ENCODE results near the gene SNX25.

Gene SNX25

DNA sequence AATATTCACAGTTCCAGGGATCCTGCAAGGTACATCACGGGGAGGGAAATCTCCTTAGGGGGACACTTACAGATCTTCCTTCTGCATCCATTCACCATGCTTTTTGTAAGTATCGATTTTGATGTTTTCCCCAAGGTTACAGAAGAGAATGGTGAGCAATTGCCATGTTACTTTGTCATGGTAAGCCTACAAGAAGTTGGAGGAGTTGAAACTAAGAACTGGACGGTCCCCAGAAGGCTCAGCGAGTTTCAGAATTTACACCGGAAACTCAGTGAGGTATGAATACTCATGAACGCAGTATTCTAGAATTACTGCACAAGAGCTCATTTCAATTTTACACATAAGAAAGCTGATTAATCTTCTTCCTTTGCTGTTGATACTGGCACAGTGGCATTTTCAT, 132.4 kb downstream of the SNX25 start:
- Histone ChIP-seq H3K4me3 (ENCODE audit: low read length) (no peak overlapping the region), H3K4me1 (ENCODE audit: control insufficient read depth, low read length) (peaks cover 53% of the 10 kb centered on the region), H3K36me3 (ENCODE audit: control insufficient read depth, low read length) (peaks cover 88% of the 10 kb centered on the region), H3K79me2 (ENCODE audit: control insufficient read depth, low read length) (peaks cover 9% of the 10 kb centered on the region; the same call in 1 of the 2 replicates), H3F3A (ENCODE audit: control insufficient read depth, insufficient read depth) (no peaks in the 10 kb centered on the region), H3K9me2 (replicated peaks; ENCODE audit: control insufficient read depth, low read length) (no peaks in the 10 kb centered on the region), H3K27ac (ENCODE audit: low read depth, low read length) (no peak overlapping the region), H3K4me2 (ENCODE audit: low read length) (no peak overlapping the region), H3K9me3 (ENCODE audit: control insufficient read depth, insufficient read depth, low read length) (peaks cover 3% of the 10 kb centered on the region; the same call in 1 of the 2 replicates), H4K20me1 (ENCODE audit: control insufficient read depth, insufficient read depth, low read depth, low read length) (no peaks in the 10 kb centered on the region), H3K27me3 (ENCODE audit: control insufficient read depth, low read length) (no peaks in the 10 kb centered on the region)
- TF ChIP-seq EZH2phosphoT487 (IDR thresholded peaks at IDR 0.05; ENCODE audit: borderline replicate concordance, low read length): no peak
- TF ChIP-seq, protein P1, sequence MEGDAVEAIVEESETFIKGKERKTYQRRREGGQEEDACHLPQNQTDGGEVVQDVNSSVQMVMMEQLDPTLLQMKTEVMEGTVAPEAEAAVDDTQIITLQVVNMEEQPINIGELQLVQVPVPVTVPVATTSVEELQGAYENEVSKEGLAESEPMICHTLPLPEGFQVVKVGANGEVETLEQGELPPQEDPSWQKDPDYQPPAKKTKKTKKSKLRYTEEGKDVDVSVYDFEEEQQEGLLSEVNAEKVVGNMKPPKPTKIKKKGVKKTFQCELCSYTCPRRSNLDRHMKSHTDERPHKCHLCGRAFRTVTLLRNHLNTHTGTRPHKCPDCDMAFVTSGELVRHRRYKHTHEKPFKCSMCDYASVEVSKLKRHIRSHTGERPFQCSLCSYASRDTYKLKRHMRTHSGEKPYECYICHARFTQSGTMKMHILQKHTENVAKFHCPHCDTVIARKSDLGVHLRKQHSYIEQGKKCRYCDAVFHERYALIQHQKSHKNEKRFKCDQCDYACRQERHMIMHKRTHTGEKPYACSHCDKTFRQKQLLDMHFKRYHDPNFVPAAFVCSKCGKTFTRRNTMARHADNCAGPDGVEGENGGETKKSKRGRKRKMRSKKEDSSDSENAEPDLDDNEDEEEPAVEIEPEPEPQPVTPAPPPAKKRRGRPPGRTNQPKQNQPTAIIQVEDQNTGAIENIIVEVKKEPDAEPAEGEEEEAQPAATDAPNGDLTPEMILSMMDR (IDR thresholded peaks at IDR 0.05; ENCODE audit: low read depth, low read length, poor library complexity, severe bottlenecking): no peak

DNA sequence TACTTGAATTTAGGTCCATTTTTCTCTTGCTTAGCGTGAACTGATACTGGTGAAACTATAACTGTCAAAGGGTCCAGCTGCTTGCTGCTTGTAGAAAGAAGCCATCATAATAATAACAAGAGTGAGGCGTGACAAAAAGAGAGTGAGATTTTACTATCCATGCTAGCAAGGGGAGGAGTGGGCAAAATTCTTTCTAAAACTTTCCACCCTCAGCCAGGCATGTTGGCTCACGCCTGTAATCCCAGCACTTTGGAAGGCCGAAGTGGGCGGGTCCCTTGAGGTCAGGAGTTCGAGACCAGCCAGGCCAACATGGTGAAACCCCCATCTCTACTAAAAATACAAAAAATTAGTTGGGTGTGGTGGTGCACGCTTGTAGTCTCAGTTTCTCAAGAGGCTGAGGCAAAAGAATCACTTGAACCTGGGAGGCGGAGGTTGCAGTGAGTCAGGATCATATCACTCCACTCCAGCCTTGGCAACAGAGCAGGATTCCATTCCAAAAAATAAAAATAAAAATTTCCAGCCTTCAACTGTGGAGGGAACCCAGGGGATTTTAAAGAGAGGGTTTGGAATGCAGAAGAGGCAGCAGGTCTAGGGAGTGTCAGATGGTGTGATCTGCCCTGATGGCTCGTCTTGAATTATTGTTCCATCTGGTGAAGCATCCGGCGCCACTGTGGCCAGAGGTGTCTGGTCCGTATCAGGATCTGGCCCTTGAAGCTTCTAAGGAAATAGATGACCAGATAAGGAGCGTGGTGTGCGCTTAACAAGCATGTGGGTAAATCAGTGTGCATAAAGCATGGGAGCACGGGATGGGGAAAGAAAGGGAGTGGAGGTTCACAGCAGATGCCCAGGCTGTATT, 134.6 kb downstream of the SNX25 start:
- Histone ChIP-seq H3K4me3 (ENCODE audit: low read length) (no peak overlapping the region), H4K20me1 (ENCODE audit: control insufficient read depth, insufficient read depth, low read depth, low read length) (no peaks in the 10 kb centered on the region), H3K27ac (ENCODE audit: low read depth, low read length) (no peak overlapping the region), H3K4me2 (ENCODE audit: low read length) (peak overlapping the region; percentile 51), H3K79me2 (ENCODE audit: control insufficient read depth, low read length) (no peaks in the 10 kb centered on the region), H3K9me3 (ENCODE audit: control insufficient read depth, insufficient read depth, low read length) (no peaks in the 10 kb centered on the region), H3K9me2 (replicated peaks; ENCODE audit: control insufficient read depth, low read length) (no peaks in the 10 kb centered on the region), H3K36me3 (ENCODE audit: control insufficient read depth, low read length) (peaks cover 87% of the 10 kb centered on the region), H3K4me1 (ENCODE audit: control insufficient read depth, low read length) (peaks cover 44% of the 10 kb centered on the region), H3F3A (ENCODE audit: control insufficient read depth, insufficient read depth) (no peaks in the 10 kb centered on the region), H3K27me3 (ENCODE audit: control insufficient read depth, low read length) (no peaks in the 10 kb centered on the region)
- TF ChIP-seq EZH2phosphoT487 (IDR thresholded peaks at IDR 0.05; ENCODE audit: borderline replicate concordance, low read length): no peak
- TF ChIP-seq, protein P1 (IDR thresholded peaks at IDR 0.05; ENCODE audit: low read depth, low read length, poor library complexity, severe bottlenecking): no peak

DNA sequence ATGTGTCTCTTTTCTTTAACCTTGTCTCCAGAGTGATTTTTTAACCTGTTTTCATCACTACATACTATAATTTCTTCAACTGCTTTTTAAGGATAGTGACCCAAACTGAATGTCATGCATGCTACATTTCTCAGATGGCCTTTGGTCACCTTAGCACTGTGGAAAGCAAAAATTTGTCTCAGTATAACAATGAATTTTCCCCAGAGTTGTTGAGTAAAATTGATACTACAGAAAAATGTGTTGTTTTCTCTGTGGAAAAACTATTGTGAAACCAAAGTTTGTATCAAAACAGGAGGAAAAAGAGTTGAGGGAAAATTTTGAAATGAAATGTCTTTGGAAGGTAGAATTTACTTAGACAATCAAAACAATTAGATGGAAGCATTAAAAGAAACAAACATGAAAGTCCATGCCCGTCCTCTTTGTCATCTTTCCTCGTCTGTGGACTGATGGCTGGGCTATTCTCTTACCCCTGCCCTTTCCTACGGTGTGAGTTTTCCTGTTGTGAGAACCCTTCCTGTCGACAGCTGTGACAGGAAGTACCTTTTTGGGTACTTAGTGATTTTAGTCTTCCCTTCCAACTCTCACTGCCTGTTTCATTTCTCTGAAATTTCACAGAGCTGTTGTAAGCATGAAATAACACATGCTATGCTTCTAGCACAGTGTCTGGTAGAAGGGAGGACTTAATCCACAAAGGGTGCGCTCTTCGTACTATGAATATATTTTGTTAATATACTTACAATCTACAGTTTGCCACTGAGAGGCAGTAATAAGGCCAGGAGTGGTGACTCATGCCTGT, 135.5 kb downstream of the SNX25 start:
- Histone ChIP-seq H3K9me3 (ENCODE audit: control insufficient read depth, insufficient read depth, low read length) (no peaks in the 10 kb centered on the region), H3K9me2 (replicated peaks; ENCODE audit: control insufficient read depth, low read length) (no peaks in the 10 kb centered on the region), H3K4me3 (ENCODE audit: low read length) (peak overlapping the region; percentile 36; the same call in 1 of the 2 replicates), H3K4me1 (ENCODE audit: control insufficient read depth, low read length) (peaks cover 34% of the 10 kb centered on the region), H3F3A (ENCODE audit: control insufficient read depth, insufficient read depth) (no peaks in the 10 kb centered on the region), H3K27ac (ENCODE audit: low read depth, low read length) (peak overlapping the region; percentile 32; the same call in 1 of the 2 replicates), H3K27me3 (ENCODE audit: control insufficient read depth, low read length) (no peaks in the 10 kb centered on the region), H4K20me1 (ENCODE audit: control insufficient read depth, insufficient read depth, low read depth, low read length) (no peaks in the 10 kb centered on the region), H3K4me2 (ENCODE audit: low read length) (peak overlapping the region; percentile 51), H3K79me2 (ENCODE audit: control insufficient read depth, low read length) (no peaks in the 10 kb centered on the region), H3K36me3 (ENCODE audit: control insufficient read depth, low read length) (peaks cover 88% of the 10 kb centered on the region)
- TF ChIP-seq EZH2phosphoT487 (IDR thresholded peaks at IDR 0.05; ENCODE audit: borderline replicate concordance, low read length): no peak
- TF ChIP-seq, protein P1 (IDR thresholded peaks at IDR 0.05; ENCODE audit: low read depth, low read length, poor library complexity, severe bottlenecking): no peak
